ENCODE measurements around the gene CTNNBIP1. TPM values are rescaled to one million over a fixed set of nuclear protein-coding genes. Genes with fewer than 3 reads are reported as not detected.

Gene CTNNBIP1
- total RNA-seq, 1 experiment from 2014 or later = 17.1 TPM

DNA sequence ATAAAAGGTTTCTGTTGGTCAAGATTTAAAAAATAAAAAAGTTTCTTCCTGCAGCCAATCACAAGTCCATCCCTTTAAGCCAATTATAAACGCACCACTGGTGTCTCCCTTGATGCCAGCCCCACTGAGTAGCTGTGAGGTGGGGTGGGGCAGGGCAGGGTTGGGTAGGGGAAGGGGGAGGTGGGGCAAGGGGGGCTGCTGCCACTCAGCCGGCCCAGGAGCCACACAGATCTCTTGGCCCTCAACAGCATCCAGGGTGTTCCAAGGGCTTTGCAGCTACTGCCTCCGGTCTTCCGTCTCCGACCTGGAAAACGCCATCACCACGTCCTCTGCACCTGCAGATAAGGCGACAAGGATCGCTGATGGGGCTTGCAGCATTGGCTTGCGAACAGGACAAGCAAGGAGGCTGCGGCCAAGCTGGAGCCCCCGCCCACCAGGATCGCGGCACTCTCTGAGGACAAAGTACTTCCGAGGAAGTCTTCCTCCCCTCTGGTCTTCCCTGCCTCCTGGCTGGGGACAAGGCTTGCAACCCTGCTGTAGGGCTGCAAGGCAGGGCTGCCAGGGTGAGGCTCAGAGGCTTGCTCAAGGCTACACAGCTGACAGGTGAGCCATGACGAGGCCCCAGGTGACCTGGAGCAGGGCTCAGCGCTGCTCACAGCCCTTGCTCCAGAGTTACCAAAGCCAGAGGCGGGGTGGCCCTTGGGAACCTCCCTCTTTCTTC lies 59.5 kb downstream of the CTNNBIP1 start:
- H3K36me3 ChIP-seq (ENCODE audit: control insufficient read depth, insufficient read depth, low read length) = no peaks in the 10 kb centered on the region
- no peaks in the 10 kb centered on the region for H3K27me3 ChIP-seq (replicated peaks; ENCODE audit: control insufficient read depth, insufficient read depth, low read length)
- no peak overlapping the region for H3K4me3 Mint-ChIP-seq (ENCODE audit: unreplicated experiment)
- H3K27me3 Mint-ChIP-seq (ENCODE audit: insufficient read depth, unreplicated experiment) = no peaks in the 10 kb centered on the region
- H3K4me3 ChIP-seq (ENCODE audit: low read depth, low read length) = no peak overlapping the region
- no TSS peak for BruUV-seq (replicated peaks)
- intact Hi-C loops (cut with micrococcal nuclease; ENCODE audit: unreplicated experiment) = no loop called here
- no peaks in the 10 kb centered on the region for H3K4me1 ChIP-seq
- no peak for DNase-seq
- POLR2A ChIA-PET = interaction anchor here (0.7 kb wide), 1 partner anchor 40 kb away, joined by 4 read pairs; no protein-coding TSS in a partner anchor
- H3K9me3 ChIP-seq = no peaks in the 10 kb centered on the region
- CTCF ChIA-PET = no interaction called here
- H3K4me1 Mint-ChIP-seq (ENCODE audit: low read depth, unreplicated experiment) = no peaks in the 10 kb centered on the region
- no peaks in the 10 kb centered on the region for H3K9me3 Mint-ChIP-seq (ENCODE audit: unreplicated experiment)
- no peaks in the 10 kb centered on the region for H3K36me3 Mint-ChIP-seq (ENCODE audit: insufficient read depth, unreplicated experiment)
- no peak overlapping the region for H3K27ac Mint-ChIP-seq (ENCODE audit: unreplicated experiment)
- TF ChIP-seq, protein P1, sequence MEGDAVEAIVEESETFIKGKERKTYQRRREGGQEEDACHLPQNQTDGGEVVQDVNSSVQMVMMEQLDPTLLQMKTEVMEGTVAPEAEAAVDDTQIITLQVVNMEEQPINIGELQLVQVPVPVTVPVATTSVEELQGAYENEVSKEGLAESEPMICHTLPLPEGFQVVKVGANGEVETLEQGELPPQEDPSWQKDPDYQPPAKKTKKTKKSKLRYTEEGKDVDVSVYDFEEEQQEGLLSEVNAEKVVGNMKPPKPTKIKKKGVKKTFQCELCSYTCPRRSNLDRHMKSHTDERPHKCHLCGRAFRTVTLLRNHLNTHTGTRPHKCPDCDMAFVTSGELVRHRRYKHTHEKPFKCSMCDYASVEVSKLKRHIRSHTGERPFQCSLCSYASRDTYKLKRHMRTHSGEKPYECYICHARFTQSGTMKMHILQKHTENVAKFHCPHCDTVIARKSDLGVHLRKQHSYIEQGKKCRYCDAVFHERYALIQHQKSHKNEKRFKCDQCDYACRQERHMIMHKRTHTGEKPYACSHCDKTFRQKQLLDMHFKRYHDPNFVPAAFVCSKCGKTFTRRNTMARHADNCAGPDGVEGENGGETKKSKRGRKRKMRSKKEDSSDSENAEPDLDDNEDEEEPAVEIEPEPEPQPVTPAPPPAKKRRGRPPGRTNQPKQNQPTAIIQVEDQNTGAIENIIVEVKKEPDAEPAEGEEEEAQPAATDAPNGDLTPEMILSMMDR (IDR thresholded peaks at IDR 0.05; ENCODE audit: insufficient read depth in 1 of 2, low read depth in 1 of 2, low read length in 1 of 2, severe bottlenecking in 1 of 2, unreplicated experiment in 1 of 2) = no peak

DNA sequence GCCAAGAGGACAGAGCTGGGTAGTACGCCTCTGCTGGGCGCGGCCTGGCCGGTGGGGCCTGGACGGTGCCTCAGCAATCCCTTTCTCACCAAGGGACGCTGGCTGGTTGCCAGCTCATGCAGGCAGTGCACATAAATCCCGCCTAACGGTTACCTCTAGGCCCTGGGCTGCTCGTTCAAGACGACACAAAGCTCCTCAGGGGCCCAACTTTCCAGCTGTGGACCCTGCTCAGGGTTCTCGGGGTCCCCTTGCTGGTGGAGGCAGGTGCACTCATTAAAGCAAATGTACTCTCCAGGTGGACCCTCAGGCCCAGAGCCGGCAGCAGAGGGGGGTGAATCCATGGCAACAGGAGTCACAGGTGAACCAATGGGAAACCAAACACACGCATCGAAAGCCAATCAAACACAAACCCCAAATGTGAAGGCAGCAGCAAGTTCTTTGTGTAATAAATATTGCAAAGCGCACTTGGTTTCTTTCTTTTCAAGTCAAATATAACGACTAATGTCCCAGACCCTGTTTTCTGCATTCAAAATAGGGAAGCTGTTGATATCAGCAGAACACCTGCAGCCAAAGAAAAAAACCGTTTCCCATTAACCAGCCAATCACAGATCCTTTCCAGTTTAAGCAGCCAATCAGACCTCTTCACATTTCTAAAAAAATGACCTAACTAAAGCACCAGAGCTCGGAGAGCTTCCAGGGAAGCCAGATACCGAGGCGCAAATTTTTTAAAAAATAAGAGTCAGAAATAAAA lies 60.2 kb downstream of the CTNNBIP1 start:
- H3K9me3 ChIP-seq = no peaks in the 10 kb centered on the region
- Mint-ChIP-seq H3K4me1 (ENCODE audit: low read depth, unreplicated experiment) (no peaks in the 10 kb centered on the region), H3K27ac (ENCODE audit: unreplicated experiment) (no peak overlapping the region), H3K4me3 (ENCODE audit: unreplicated experiment) (no peak overlapping the region), H3K27me3 (ENCODE audit: insufficient read depth, unreplicated experiment) (no peaks in the 10 kb centered on the region), H3K9me3 (ENCODE audit: unreplicated experiment) (no peaks in the 10 kb centered on the region), H3K36me3 (ENCODE audit: insufficient read depth, unreplicated experiment) (no peaks in the 10 kb centered on the region)
- ChIA-PET CTCF (no interaction called here), POLR2A (interaction anchor here (0.7 kb wide), 1 partner anchor 41 kb away, joined by 4 read pairs; no protein-coding TSS in a partner anchor)
- no TSS peak for BruUV-seq (replicated peaks)
- H3K4me1 ChIP-seq = no peaks in the 10 kb centered on the region
- intact Hi-C loops (cut with micrococcal nuclease; ENCODE audit: unreplicated experiment) = no loop called here
- no peaks in the 10 kb centered on the region for H3K27me3 ChIP-seq (replicated peaks; ENCODE audit: control insufficient read depth, insufficient read depth, low read length)
- H3K36me3 ChIP-seq (ENCODE audit: control insufficient read depth, insufficient read depth, low read length) = no peaks in the 10 kb centered on the region
- DNase-seq = no peak
- TF ChIP-seq, protein P1 (IDR thresholded peaks at IDR 0.05; ENCODE audit: insufficient read depth in 1 of 2, low read depth in 1 of 2, low read length in 1 of 2, severe bottlenecking in 1 of 2, unreplicated experiment in 1 of 2) = no peak
- H3K4me3 ChIP-seq (ENCODE audit: low read depth, low read length) = no peak overlapping the region

DNA sequence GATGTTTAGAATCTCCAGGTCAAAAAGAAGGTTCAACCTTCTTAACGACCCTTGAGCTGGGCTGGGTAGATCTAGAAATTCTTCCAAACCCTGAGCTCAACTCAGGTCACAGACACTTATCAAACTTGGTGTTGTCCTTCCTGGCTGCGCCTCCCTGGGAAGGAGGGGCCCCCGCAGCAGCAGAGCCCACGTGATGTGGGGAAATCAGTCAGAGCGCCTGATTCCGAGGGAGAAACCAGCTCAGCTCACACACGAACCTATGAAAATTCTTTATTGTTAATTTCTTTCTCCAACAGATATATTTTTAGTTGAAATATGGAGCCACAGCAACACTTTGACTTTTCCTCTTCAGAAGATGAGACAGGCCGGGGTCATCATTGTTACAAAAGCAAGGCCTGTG lies 62.0 kb downstream of the CTNNBIP1 start:
- Mint-ChIP-seq H3K36me3 (ENCODE audit: insufficient read depth, unreplicated experiment) (no peaks in the 10 kb centered on the region), H3K4me3 (ENCODE audit: unreplicated experiment) (no peak overlapping the region), H3K27me3 (ENCODE audit: insufficient read depth, unreplicated experiment) (no peaks in the 10 kb centered on the region), H3K9me3 (ENCODE audit: unreplicated experiment) (no peaks in the 10 kb centered on the region), H3K4me1 (ENCODE audit: low read depth, unreplicated experiment) (no peaks in the 10 kb centered on the region), H3K27ac (ENCODE audit: unreplicated experiment) (no peak overlapping the region)
- no peaks in the 10 kb centered on the region for H3K9me3 ChIP-seq
- no peaks in the 10 kb centered on the region for H3K27me3 ChIP-seq (replicated peaks; ENCODE audit: control insufficient read depth, insufficient read depth, low read length)
- DNase-seq = no peak
- ChIA-PET CTCF (interaction anchor here (1.3 kb wide), 1 partner anchor 63 kb away, joined by 7 read pairs; no protein-coding TSS in a partner anchor), POLR2A (no interaction called here)
- H3K4me1 ChIP-seq = no peaks in the 10 kb centered on the region
- intact Hi-C loops (cut with micrococcal nuclease; ENCODE audit: unreplicated experiment) = no loop called here
- no peaks in the 10 kb centered on the region for H3K36me3 ChIP-seq (ENCODE audit: control insufficient read depth, insufficient read depth, low read length)
- TF ChIP-seq, protein P1 (IDR thresholded peaks at IDR 0.05; ENCODE audit: insufficient read depth in 1 of 2, low read depth in 1 of 2, low read length in 1 of 2, severe bottlenecking in 1 of 2, unreplicated experiment in 1 of 2) = no peak
- BruUV-seq (replicated peaks) = no TSS peak
- H3K4me3 ChIP-seq (ENCODE audit: low read depth, low read length) = no peak overlapping the region

Measured in Caco-2 (cell line).